H1 (cell line): Measurements from ENCODE around the gene TBC1D22A. TPM values are rescaled to one million over a fixed set of nuclear protein-coding genes. Genes with fewer than 3 reads are reported as not detected.

Experiments
- CTCF ChIA-PET: fragments of 300-600 bp; sonication (Branson Sonifier 250); formaldehyde crosslinking; loops from one replicate; lab custom pipeline; 2021; ENCODE audit not compliant: partially characterized antibody; lab: Charles Lee
- POLR2A ChIA-PET: fragments of 300-600 bp; sonication (Branson Sonifier 250); formaldehyde crosslinking; loops from one replicate; lab custom pipeline; 2021; ENCODE audit warnings: inconsistent platforms; ENCODE audit not compliant: partially characterized antibody; lab: Charles Lee
- DNase-seq, 2 experiments: peaks; one replicate each; pipeline versions ENCODE4 v3.0.0 to v3.0.0-alpha.2; 2010 to 2022; ENCODE audit warnings: low spot score in 2 of 2, low read depth in 1 of 2, mixed read lengths in 1 of 2
- FAIRE-seq: peaks from 2 replicates; lab custom pipeline; 2011; peaks lifted over from hg19 to GRCh38; lab: Jason Lieb, UNC
- H2AFZ ChIP-seq: 2 replicates; pipeline ENCODE4 v1.8.1; 2012; ENCODE audit warnings: low read length, inconsistent platforms
- H2AK5ac ChIP-seq: 2 replicates; pipeline ENCODE4 v1.6.1; 2013; ENCODE audit warnings: low read depth, low read length
- H2BK120ac ChIP-seq: replicated peaks from 2 replicates; pipeline ENCODE3; 2013; ENCODE audit warnings: low read depth, low read length, inconsistent platforms
- H2BK12ac ChIP-seq: 2 replicates; pipeline ENCODE4 v1.6.1; 2013; ENCODE audit warnings: low read depth, low read length
- H2BK15ac ChIP-seq: 2 replicates; pipeline ENCODE4 v1.6.1; 2013; ENCODE audit warnings: low read length
- H2BK20ac ChIP-seq: 2 replicates; pipeline ENCODE4 v1.6.1; 2013; ENCODE audit warnings: low read length
- H2BK5ac ChIP-seq: 2 replicates; pipeline ENCODE4 v1.6.1; 2013; ENCODE audit warnings: low read depth, low read length
- H3K14ac ChIP-seq: 2 replicates; pipeline ENCODE4 v1.6.1; 2013; ENCODE audit warnings: inconsistent platforms; ENCODE audit not compliant: insufficient read length
- H3K18ac ChIP-seq: 2 replicates; pipeline ENCODE4 v1.6.1; 2013; ENCODE audit warnings: low read length; ENCODE audit errors: extremely low read depth
- H3K23ac ChIP-seq: 2 replicates; pipeline ENCODE4 v1.6.1; 2013; ENCODE audit warnings: inconsistent platforms; ENCODE audit not compliant: insufficient read length
- H3K23me2 ChIP-seq: 2 replicates; pipeline ENCODE4 v1.6.1; 2013; ENCODE audit warnings: low read depth, low read length
- H3K27ac ChIP-seq: 2 replicates; pipeline ENCODE4 v1.6.1; 2011; ENCODE audit warnings: low read depth, low read length, inconsistent platforms
- H3K27me3 ChIP-seq, 4 experiments: replicated peaks in 1 of 4; 1 replicate in 1 of 4; 2 replicates in 3 of 4; pipeline versions ENCODE4 v1.6.1 to v1.8.1; 2011 to 2013; ENCODE audit warnings: low read length in 3 of 4, mild to moderate bottlenecking in 3 of 4, inconsistent platforms in 2 of 4, mixed read lengths in 2 of 4, moderate library complexity in 1 of 4; ENCODE audit not compliant: control insufficient read depth in 3 of 4, insufficient read depth in 3 of 4; ENCODE audit errors: extremely low read depth in 1 of 4
- H3K36me3 ChIP-seq, 4 experiments: 2 replicates each; pipeline versions ENCODE4 v1.6.1 to v1.8.1; 2011 to 2013; ENCODE audit warnings: mild to moderate bottlenecking in 4 of 4, low read length in 3 of 4, moderate library complexity in 2 of 4, control low read depth in 1 of 4, inconsistent platforms in 1 of 4; ENCODE audit not compliant: insufficient read depth in 4 of 4, control insufficient read depth in 2 of 4
- H3K4ac ChIP-seq: replicated peaks from 2 replicates; pipeline ENCODE3; 2013; ENCODE audit warnings: low read length, low read depth, mixed read lengths, inconsistent platforms; ENCODE audit not compliant: insufficient read length
- H3K4me1 ChIP-seq, 4 experiments: replicated peaks in 1 of 4; 1 replicate in 1 of 4; 2 replicates in 3 of 4; pipeline versions ENCODE4 v1.6.1 to v1.8.1; 2011 to 2013; ENCODE audit warnings: low read length in 3 of 4, inconsistent platforms in 2 of 4, mixed read lengths in 1 of 4; ENCODE audit not compliant: insufficient read depth in 4 of 4, control insufficient read depth in 3 of 4
- H3K4me2 ChIP-seq, 2 experiments: 2 replicates each; pipeline versions ENCODE4 v1.6.1 to v1.8.1; 2011 to 2013; ENCODE audit warnings: low read depth in 2 of 2, low read length in 2 of 2, control low read depth in 1 of 2, inconsistent platforms in 1 of 2, mild to moderate bottlenecking in 1 of 2; ENCODE audit not compliant: insufficient read depth in 1 of 2
- H3K4me3 ChIP-seq, 4 experiments: fragments of 200-600, 300-600 bp in 1 of 4; sonication (generic), shearing (Covaris generic), sonication (Bioruptor Twin) in 1 of 4; 2 replicates each; pipeline versions ENCODE4 v1.5.1 to v1.8.1; 2011 to 2016; ENCODE audit warnings: low read length in 4 of 4, low read depth in 3 of 4, control low read depth in 2 of 4, inconsistent platforms in 2 of 4, mild to moderate bottlenecking in 2 of 4, mixed read lengths in 1 of 4, moderate library complexity in 1 of 4; ENCODE audit not compliant: insufficient read depth in 2 of 4; ENCODE audit errors: extremely low read depth in 1 of 4
- H3K56ac ChIP-seq: replicated peaks from 2 replicates; pipeline ENCODE3; 2013; ENCODE audit warnings: low read depth, mild to moderate bottlenecking, mixed read lengths, low read length, inconsistent platforms; ENCODE audit not compliant: insufficient read length
- H3K79me1 ChIP-seq: 2 replicates; pipeline ENCODE4 v1.6.1; 2013; ENCODE audit warnings: low read depth, low read length, control low read depth
- H3K79me2 ChIP-seq, 2 experiments: 2 replicates each; pipeline versions ENCODE4 v1.6.1 to v1.8.1; 2012 to 2013; ENCODE audit warnings: low read length in 2 of 2, mild to moderate bottlenecking in 2 of 2, inconsistent platforms in 1 of 2; ENCODE audit not compliant: insufficient read depth in 2 of 2, control insufficient read depth in 1 of 2
- H3K9ac ChIP-seq, 4 experiments: replicated peaks in 1 of 4; 1 replicate in 1 of 4; 2 replicates in 3 of 4; pipeline versions ENCODE4 v1.6.1 to v1.8.1; 2011 to 2013; ENCODE audit warnings: low read depth in 3 of 4, low read length in 3 of 4, control low read depth in 2 of 4, mild to moderate bottlenecking in 2 of 4, moderate library complexity in 2 of 4, inconsistent platforms in 1 of 4; ENCODE audit errors: extremely low read depth in 1 of 4
- H3K9me3 ChIP-seq, 2 experiments: 2 replicates each; pipeline versions ENCODE4 v1.6.1 to v1.8.1; 2012 to 2013; ENCODE audit warnings: mild to moderate bottlenecking in 2 of 2, moderate library complexity in 2 of 2, control low read depth in 1 of 2, inconsistent platforms in 1 of 2, low read depth in 1 of 2, low read length in 1 of 2, mixed read lengths in 1 of 2; ENCODE audit not compliant: insufficient read depth in 2 of 2
- H4K20me1 ChIP-seq, 2 experiments: replicated peaks in 1 of 2; 2 replicates each; pipeline versions ENCODE3 to v1.8.1; 2011 to 2013; ENCODE audit warnings: inconsistent platforms in 2 of 2, low read length in 2 of 2, mild to moderate bottlenecking in 1 of 2; ENCODE audit not compliant: insufficient read depth in 2 of 2, control insufficient read depth in 1 of 2
- H4K5ac ChIP-seq: 2 replicates; pipeline ENCODE4 v1.6.1; 2013; ENCODE audit warnings: low read length, low read depth, mixed read lengths, inconsistent platforms; ENCODE audit not compliant: insufficient read length
- H4K8ac ChIP-seq: 2 replicates; pipeline ENCODE4 v1.8.0; 2013; ENCODE audit warnings: mild to moderate bottlenecking, moderate library complexity, low read length, inconsistent platforms; ENCODE audit not compliant: insufficient read depth; ENCODE audit errors: extremely low read depth
- H4K91ac ChIP-seq: replicated peaks from 2 replicates; pipeline ENCODE3; 2013; ENCODE audit warnings: low read length, mixed read lengths, inconsistent platforms; ENCODE audit not compliant: insufficient read length
- BRCA1 ChIP-seq: IDR thresholded peaks from 2 replicates; pipeline ENCODE4 v1.6.1; 2012; ENCODE audit warnings: low read depth, low read length, improper control_type of control experiment
- CBX5 ChIP-seq: fragments of 300-800, 300-1000 bp; sonication (generic); IDR thresholded peaks from 2 replicates; pipeline ENCODE4 v1.7.1; 2016; ENCODE audit warnings: antibody characterized with exemption, low read length, low read depth
- EZH2 ChIP-seq: fragments of 200-600 bp; sonication (generic); IDR thresholded peaks from 2 replicates; pipeline ENCODE4 v1.7.1; 2012; ENCODE audit warnings: low read depth, mild to moderate bottlenecking, moderate library complexity, low read length, inconsistent platforms; ENCODE audit not compliant: severe bottlenecking
- JUN ChIP-seq: IDR thresholded peaks from 2 replicates; pipeline ENCODE4 v1.6.1; 2011; ENCODE audit warnings: low read depth, mild to moderate bottlenecking, improper control_type of control experiment, low read length
- KDM1A ChIP-seq: fragments of 200-600, 300-600 bp; sonication (generic); IDR thresholded peaks from 2 replicates; pipeline ENCODE4 v1.7.1; 2016; ENCODE audit warnings: mild to moderate bottlenecking, low read length, borderline replicate concordance
- NRF1 ChIP-seq: IDR thresholded peaks from 2 replicates; pipeline ENCODE4 v1.6.1; 2011; ENCODE audit warnings: mild to moderate bottlenecking, low read depth, low read length, improper control_type of control experiment
- POLR2A ChIP-seq, 2 experiments: IDR thresholded peaks; 1 replicate in 1 of 2; 2 replicates in 1 of 2; pipeline ENCODE4 v1.6.1; 2011; ENCODE audit warnings: low read depth in 2 of 2, low read length in 2 of 2, mild to moderate bottlenecking in 2 of 2; ENCODE audit errors: control extremely low read depth in 1 of 2
- RXRA ChIP-seq: IDR thresholded peaks from 2 replicates; pipeline ENCODE4 v1.6.1; 2011; ENCODE audit warnings: low read depth, mild to moderate bottlenecking, low read length, moderate library complexity; ENCODE audit not compliant: insufficient read depth
- SIN3A ChIP-seq, 2 experiments: IDR thresholded peaks in 1 of 2; conservative IDR thresholded peaks in 1 of 2; 2 replicates each; pipeline ENCODE4 v1.6.1; 2011 to 2012; ENCODE audit warnings: low read length in 2 of 2, improper control_type of control experiment in 1 of 2, low read depth in 1 of 2, mild to moderate bottlenecking in 1 of 2
- ZNF274 ChIP-seq: IDR thresholded peaks from 2 replicates; pipeline ENCODE4 v1.7.0; 2012; ENCODE audit warnings: low read length, borderline replicate concordance; ENCODE audit errors: extremely low read depth
- WGBS, 2 experiments: shearing (Covaris generic) in 1 of 2; methylation state at CpG; one replicate each; pipeline versions ENCODE4 v1.1.6 to v1.1.7; 2013 to 2015; ENCODE audit warnings: low lambda C conversion rate in 2 of 2, mixed read lengths in 2 of 2, inconsistent platforms in 1 of 2, low coverage in 1 of 2, missing lambda C conversion rate in 1 of 2; ENCODE audit not compliant: insufficient replicate concordance in 2 of 2, insufficient coverage in 1 of 2, insufficient read length in 1 of 2; ENCODE audit errors: extremely low coverage in 1 of 2, missing lambda C conversion rate in 1 of 2; 5-methylcytosine and 5-hydroxymethylcytosine counted together
- polyA plus RNA-seq, 7 experiments: library from polyadenylated mRNA; depleted of rRNA in 3 of 7; stranded (reverse) in 5 of 7; unstranded in 2 of 7; fragments of >200 nt in 5 of 7; fragments of 200-250 nt in 2 of 7; gene quantifications; 1 replicate in 5 of 7; 2 replicates in 1 of 7; 4 replicates in 1 of 7; pipeline versions ENCODE4 v1.2.1 to v1.2.3, GENCODE V29; 2011 to 2013; ENCODE audit warnings: missing spikeins in 2 of 7, mixed read lengths in 2 of 7
- total RNA-seq: library from RNA; stranded (reverse); fragmentation: NEBNext Ultra II Directional; extraction: Animal tissue kit (Norgen Biotek cat#: 25700); gene quantifications from 2 replicates; pipeline ENCODE4 v1.2.1, GENCODE V29; 2021

TBC1D22A gene
- total and polyA plus RNA-seq, 2 of the 8 experiments (the other 6 are each of a cell fraction or from before 2014, with no cell fraction given) = 11.9 to 18.4 TPM

- H3K27ac ChIP-seq = no peak overlapping the region
- peaks cover 0 to 5% (median 2%) of the 10 kb centered on the region in 4 experiments; a peak in 2 of 8 replicates for H3K36me3 ChIP-seq
- ChIA-PET POLR2A (no interaction called here), CTCF (no interaction called here)
- H4K20me1 ChIP-seq = peaks cover 6 to 10% of the 10 kb centered on the region in 2 experiments
- no peak overlapping the region for H3K23ac ChIP-seq
- DNase-seq (no peak), FAIRE-seq (no peak)
- H3K27me3 ChIP-seq = no peaks in the 10 kb centered on the region
- no peaks in the 10 kb centered on the region for H3K79me2 ChIP-seq
- H3K23me2 ChIP-seq = peaks cover 14% of the 10 kb centered on the region; the same call in 1 of the 2 replicates
- H3K4me3 ChIP-seq = no peak overlapping the region
- no peak overlapping the region for H2BK15ac ChIP-seq
- no peaks in the 10 kb centered on the region; a peak in 1 of 7 replicates for H3K4me1 ChIP-seq
- peak overlapping the region; percentile 52 for H3K56ac ChIP-seq
- WGBS, 2 experiments = 93% methylated on average over 8 of the region's 8 CpGs; no CpG with 5 or more reads in 1 of the 2 experiments
- H3K79me1 ChIP-seq = peaks cover 10% of the 10 kb centered on the region
- H2AFZ ChIP-seq = no peak overlapping the region
- H3K9me3 ChIP-seq = no peaks in the 10 kb centered on the region
- H2AK5ac ChIP-seq = 0 out of 2 replicates have a peak overlapping the region, but pooled peaks have one; percentile 54
- no peak overlapping the region for H2BK20ac ChIP-seq
- H3K18ac ChIP-seq = no peak overlapping the region
- H2BK120ac ChIP-seq = no peak overlapping the region
- H3K4ac ChIP-seq = no peak overlapping the region
- H3K9ac ChIP-seq = no peak overlapping the region
- H4K5ac ChIP-seq = no peak overlapping the region
- H4K8ac ChIP-seq = no peak overlapping the region
- H2BK12ac ChIP-seq = no peak overlapping the region
- H3K14ac ChIP-seq = no peak overlapping the region
- no peak overlapping the region for H3K4me2 ChIP-seq
- H2BK5ac ChIP-seq = no peak overlapping the region
- H4K91ac ChIP-seq = no peak overlapping the region
- TF ChIP-seq CBX5 (no peak), RXRA (no peak), KDM1A (no peak), ZNF274 (no peak), EZH2 (no peak), JUN (no peak), POLR2A (IDR thresholded peaks at IDR 0.05; ENCODE audit: control extremely low read depth in 1 of 2, low read depth in 2 of 2, low read length in 2 of 2) (no peak), SIN3A (conservative IDR thresholded peaks at IDR 0.05 in 1 of 2, IDR thresholded peaks at IDR 0.05 in 1 of 2; ENCODE audit: low read depth in 1 of 2, low read length in 2 of 2) (no peak), BRCA1 (no peak), NRF1 (no peak)
Observed at GRCh38 chr22:47009304-47010101, 247.1 kb downstream of the TBC1D22A start.
